Subcutaneous adipose tissue (tissue), 4 donors: ENCODE measurements around the gene C2CD2L. TPM values are rescaled to one million over a fixed set of nuclear protein-coding genes. Genes with fewer than 3 reads are reported as not detected.

ENCODE experiments used
- CTCF ChIP-seq: fragments of 450-650 bp; IDR thresholded peaks from one replicate; pipeline ENCODE4 v1.5.1; 2016; ENCODE audit warnings: low read depth, mild to moderate bottlenecking, control low read depth, antibody characterized with exemption, moderate library complexity
- total RNA-seq, 4 donors: library from RNA; depleted of rRNA; stranded (reverse); fragments of >200 nt; gene quantifications; one replicate each; pipeline ENCODE4 v1.1.0, GENCODE V29; 2016

The C2CD2L gene
- total RNA-seq, 4 donors from 2014 or later, result 6.2 to 12.1 (median 9.6) TPM

- no peak for TF ChIP-seq CTCF
Measured at GRCh38 chr11:119107538-119108145, 498 bp downstream of the C2CD2L start.

- TF ChIP-seq CTCF, result no peak
Measured at GRCh38 chr11:119108146-119108856, 1.2 kb downstream of the C2CD2L start.

GRCh38 chr11:119108857-119109221, 1.7 kb downstream of the C2CD2L start:
- TF ChIP-seq CTCF, result no peak

- no peak for TF ChIP-seq CTCF
Measured at GRCh38 chr11:119109843-119110242, 2.7 kb downstream of the C2CD2L start.

GRCh38 chr11:119110439-119110838, 3.3 kb downstream of the C2CD2L start:
- TF ChIP-seq CTCF, result no peak

DNA sequence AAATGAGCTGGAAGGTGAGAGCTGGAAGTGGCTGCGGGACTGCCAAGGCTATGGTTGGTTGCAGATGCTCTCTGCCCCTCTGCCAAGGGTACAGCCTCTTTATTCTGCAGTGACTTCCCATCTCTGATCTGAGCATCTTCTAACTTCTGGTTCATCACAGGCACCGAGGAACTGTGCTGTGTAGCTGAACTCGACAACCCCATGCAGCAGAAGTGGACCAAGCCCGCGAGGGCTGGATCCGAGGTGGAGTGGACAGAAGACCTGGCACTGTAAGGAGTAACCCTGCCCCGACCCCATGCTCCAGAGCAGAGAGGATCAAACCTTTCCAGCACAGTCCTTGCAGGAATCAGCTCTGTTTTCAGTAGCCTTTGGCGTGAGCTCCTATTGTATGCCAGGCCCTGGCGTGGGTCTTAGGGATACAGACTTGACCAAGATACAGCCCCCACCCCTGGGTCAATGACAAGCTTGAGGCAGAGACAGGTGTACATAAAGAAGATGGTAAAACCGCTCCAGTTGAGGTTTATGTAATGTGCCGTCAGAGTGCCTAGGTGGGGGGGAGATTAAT, 4.3 kb downstream of the C2CD2L start:
- TF ChIP-seq CTCF, result no peak

DNA sequence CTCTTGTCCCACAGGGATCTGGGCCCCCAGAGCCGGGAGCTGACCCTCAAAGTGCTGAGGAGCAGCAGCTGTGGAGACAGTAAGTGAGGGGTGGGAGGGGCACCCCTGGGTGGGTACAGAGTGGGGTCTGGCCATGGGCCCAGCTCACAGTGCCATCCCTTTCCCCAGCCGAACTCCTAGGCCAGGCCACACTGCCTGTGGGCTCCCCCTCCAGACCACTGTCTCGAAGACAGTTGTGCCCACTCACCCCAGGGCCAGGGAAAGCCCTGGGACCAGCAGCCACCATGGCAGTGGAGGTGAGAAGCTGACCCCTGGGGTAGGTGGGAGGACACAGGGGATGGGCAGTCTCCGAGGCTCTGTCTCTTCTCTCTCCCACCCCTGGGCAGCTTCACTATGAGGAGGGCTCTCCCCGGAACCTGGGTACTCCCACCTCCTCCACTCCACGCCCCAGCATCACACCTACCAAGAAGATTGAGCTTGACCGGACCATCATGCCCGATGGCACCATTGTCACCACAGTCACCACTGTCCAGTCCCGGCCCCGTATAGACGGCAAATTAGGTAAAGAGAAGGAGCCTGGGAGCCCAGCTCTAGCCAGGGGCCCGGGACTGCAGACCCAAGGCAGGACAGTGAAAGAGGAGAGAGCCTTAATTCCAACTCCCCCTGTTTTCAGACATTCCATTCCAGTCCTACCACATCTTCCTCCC, 5.3 kb downstream of the C2CD2L start:
- no peak for TF ChIP-seq CTCF
